T-helper 2 cell treated with Interferon-gamma antibody and Interleukin-4, amounts not matched to agents 5 μg/mL and 100 μg/mL, for 36 hours (primary cell): ENCODE measurements around the gene FAM110D.

ENCODE experiments used
- DNase-seq: peaks from one replicate; pipeline ENCODE4 v3.0.0; 2021; ENCODE audit warnings: low spot score
- H3K27ac Mint-ChIP-seq: one replicate; pipeline ENCODE4 v1.8.0; 2021; ENCODE audit warnings: mild to moderate bottlenecking, mixed read lengths
- H3K27me3 Mint-ChIP-seq: one replicate; pipeline ENCODE4 v1.8.0; 2021; ENCODE audit warnings: low read depth, mixed read lengths
- H3K36me3 Mint-ChIP-seq: one replicate; pipeline ENCODE4 v1.8.0; 2021; ENCODE audit warnings: low read depth, mixed read lengths
- H3K4me1 Mint-ChIP-seq: one replicate; pipeline ENCODE4 v1.8.0; 2021; ENCODE audit warnings: low read depth, mixed read lengths
- H3K4me3 Mint-ChIP-seq: one replicate; pipeline ENCODE4 v1.8.0; 2022; ENCODE audit warnings: mild to moderate bottlenecking, moderate library complexity, mixed read lengths
- H3K9me3 Mint-ChIP-seq: one replicate; pipeline ENCODE4 v1.8.0; 2021; ENCODE audit warnings: mixed read lengths

FAM110D gene

DNA sequence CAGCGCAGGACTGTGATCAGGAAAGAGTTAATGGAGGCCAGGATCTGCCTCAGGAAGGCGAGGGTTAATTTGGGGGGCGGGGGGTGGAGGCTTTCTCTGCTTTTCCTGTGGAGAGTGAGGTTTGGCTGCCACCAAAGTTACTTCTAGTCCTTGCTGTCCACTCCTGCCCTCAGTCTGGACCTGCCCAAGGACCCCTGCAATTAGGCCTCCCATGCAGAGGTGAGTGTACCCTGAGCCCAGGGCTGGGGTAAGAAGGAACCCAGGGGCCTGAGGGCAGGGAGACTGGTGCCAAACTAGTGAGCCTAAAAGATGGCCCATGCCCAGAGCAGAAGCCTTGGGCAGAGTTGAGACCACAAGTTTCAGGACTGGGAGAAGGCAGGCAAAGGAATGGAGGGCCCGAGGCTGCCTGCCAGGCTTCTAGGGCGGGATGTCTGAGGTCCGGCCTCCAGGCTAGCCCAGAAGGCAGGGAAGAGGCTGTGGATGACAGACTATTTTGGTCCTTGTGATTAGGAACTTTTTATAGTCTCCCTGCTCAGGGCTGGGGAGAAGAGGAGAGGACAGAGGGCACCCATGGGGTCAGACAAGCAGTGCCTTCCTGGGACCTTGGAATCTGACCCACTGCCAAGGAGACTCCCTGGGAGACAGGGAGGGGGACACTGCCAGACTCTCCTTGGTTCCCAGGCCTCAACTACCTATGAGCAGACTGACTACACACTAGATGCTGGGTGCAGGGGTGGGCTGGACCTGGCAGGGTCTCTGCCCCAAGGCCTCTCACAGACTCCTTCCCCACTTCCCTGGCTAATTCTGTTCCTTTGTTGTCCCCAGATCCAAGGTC is at the start of gene FAM110D:
Gene FAM110D (plus strand): TSS at position 172 of the 835 bp plus-strand sequence. CDS start 2,213 bp downstream, outside the sequence.
- no peak for DNase-seq
- peaks cover 64% of the 10 kb centered on the region for H3K27me3 Mint-ChIP-seq
- peaks cover 8% of the 10 kb centered on the region for H3K4me1 Mint-ChIP-seq
- H3K4me3 Mint-ChIP-seq = no peak within 1 kb of the TSS
- no peaks in the 10 kb centered on the region for H3K9me3 Mint-ChIP-seq
- no peak within 1 kb of the TSS for H3K27ac Mint-ChIP-seq
- H3K36me3 Mint-ChIP-seq = no peaks in the 10 kb centered on the region

- H3K27me3 Mint-ChIP-seq = no peaks in the 10 kb centered on the region
- H3K27ac Mint-ChIP-seq = peak overlapping the region; percentile 91
- no peaks in the 10 kb centered on the region for H3K9me3 Mint-ChIP-seq
- peaks cover 35% of the 10 kb centered on the region for H3K4me1 Mint-ChIP-seq
- H3K4me3 Mint-ChIP-seq = peak overlapping the region; percentile 95
- no peak for DNase-seq
- H3K36me3 Mint-ChIP-seq = peaks cover 13% of the 10 kb centered on the region
Measured at GRCh38 chr1:26109229-26110164, 49.4 kb upstream of the FAM110D start.

- Mint-ChIP-seq H3K36me3 (peaks cover 22% of the 10 kb centered on the region), H3K4me1 (peaks cover 30% of the 10 kb centered on the region), H3K27me3 (no peaks in the 10 kb centered on the region), H3K4me3 (peak overlapping the region; percentile 95), H3K27ac (peak overlapping the region; percentile 91), H3K9me3 (no peaks in the 10 kb centered on the region)
- DNase-seq = peak; percentile 77
Measured at GRCh38 chr1:26110731-26111529, 47.9 kb upstream of the FAM110D start.

- no peaks in the 10 kb centered on the region for H3K9me3 Mint-ChIP-seq
- no peaks in the 10 kb centered on the region for H3K27me3 Mint-ChIP-seq
- DNase-seq = peak; percentile 92
- peak within 1 kb of the TSS; percentile 97 for H3K4me3 Mint-ChIP-seq
- peak within 1 kb of the TSS; percentile 94 for H3K27ac Mint-ChIP-seq
- H3K36me3 Mint-ChIP-seq = peaks cover 25% of the 10 kb centered on the region
- H3K4me1 Mint-ChIP-seq = peaks cover 30% of the 10 kb centered on the region
Measured at GRCh38 chr1:26111530-26112406, 47.1 kb upstream of the FAM110D start, which contains the start of gene PDIK1L. Gene PDIK1L, plus strand, starts transcription at chr1:26111824. Its CDS starts 2,485 bp downstream, at chr1:26114309.

- Mint-ChIP-seq H3K4me1 (peaks cover 30% of the 10 kb centered on the region), H3K27me3 (no peaks in the 10 kb centered on the region), H3K36me3 (peaks cover 27% of the 10 kb centered on the region), H3K27ac (peak overlapping the region; percentile 93), H3K4me3 (peak overlapping the region; percentile 97), H3K9me3 (no peaks in the 10 kb centered on the region)
- peak; percentile 13 for DNase-seq
Measured at GRCh38 chr1:26112407-26112775, 46.5 kb upstream of the FAM110D start.

DNA sequence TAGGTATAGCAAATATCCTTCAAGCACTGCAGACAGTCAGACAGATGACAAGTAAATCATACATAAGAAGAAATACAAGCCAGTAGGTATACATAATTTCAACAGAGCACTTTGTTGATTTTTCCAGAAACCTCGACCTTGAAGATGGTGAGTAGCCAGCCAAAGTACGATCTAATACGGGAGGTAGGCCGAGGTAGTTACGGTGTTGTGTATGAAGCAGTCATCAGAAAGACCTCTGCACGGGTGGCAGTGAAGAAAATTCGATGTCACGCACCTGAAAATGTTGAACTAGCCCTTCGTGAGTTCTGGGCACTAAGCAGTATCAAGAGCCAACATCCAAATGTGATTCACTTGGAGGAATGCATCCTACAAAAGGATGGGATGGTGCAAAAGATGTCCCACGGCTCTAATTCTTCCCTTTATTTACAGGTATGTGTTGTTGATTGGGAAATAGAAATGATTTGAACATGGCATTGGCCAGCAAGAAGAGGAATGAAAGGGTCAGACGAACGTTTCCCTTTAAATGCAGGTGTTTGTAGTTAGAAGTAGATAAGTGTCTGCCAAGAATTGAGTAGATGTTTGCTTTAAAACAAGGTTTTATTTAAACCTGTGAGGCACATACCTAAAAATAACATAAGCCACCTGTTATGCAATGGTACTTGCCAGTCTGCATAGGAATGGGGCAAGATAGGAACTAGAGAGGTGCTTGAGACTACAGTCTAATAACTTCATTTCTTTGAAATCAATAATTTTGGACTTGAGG is 44.5 kb upstream of the FAM110D start:
- H3K4me1 Mint-ChIP-seq = peaks cover 40% of the 10 kb centered on the region
- peaks cover 42% of the 10 kb centered on the region for H3K36me3 Mint-ChIP-seq
- H3K9me3 Mint-ChIP-seq = no peaks in the 10 kb centered on the region
- peak overlapping the region; percentile 17 for H3K4me3 Mint-ChIP-seq
- no peak overlapping the region for H3K27ac Mint-ChIP-seq
- DNase-seq = no peak
- no peaks in the 10 kb centered on the region for H3K27me3 Mint-ChIP-seq

DNA sequence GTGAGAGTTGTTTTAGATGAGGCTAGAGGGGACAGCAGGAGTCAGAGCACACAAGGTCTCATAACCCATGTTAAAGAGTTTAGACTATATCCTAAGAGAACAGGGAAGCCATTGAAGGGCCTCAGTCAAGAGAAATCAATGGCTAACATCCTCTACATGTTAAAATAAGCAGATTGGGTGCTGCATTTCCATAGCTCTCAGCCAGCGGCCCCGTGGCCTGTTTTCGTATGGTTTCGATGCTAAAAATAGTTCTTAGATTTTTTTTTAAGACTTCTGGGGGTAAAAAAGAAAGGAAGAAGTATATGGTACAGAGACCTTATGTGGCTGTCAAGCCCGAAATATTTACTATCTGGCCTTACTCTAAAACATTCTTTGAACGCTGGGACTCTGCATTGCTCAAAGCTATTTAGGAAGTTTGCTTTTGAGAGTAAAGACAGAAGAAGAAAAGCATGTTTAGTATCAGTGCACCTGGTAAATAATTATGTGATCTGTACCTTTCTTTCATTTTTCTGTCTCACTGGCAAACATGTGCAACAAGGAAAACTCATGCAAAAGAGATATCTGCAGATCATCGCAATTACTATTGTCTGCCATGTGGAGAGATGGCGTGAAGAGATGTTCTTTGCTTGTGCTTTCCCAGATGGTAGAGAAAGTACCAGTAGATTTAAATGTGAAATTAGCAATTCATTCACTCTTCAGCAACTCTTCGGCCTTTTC is 38.8 kb upstream of the FAM110D start:
- Mint-ChIP-seq H3K4me3 (peak overlapping the region; percentile 47), H3K27ac (peak overlapping the region; percentile 63), H3K27me3 (no peaks in the 10 kb centered on the region), H3K4me1 (peaks cover 50% of the 10 kb centered on the region), H3K9me3 (no peaks in the 10 kb centered on the region), H3K36me3 (peaks cover 60% of the 10 kb centered on the region)
- no peak for DNase-seq

- DNase-seq = no peak
- peaks cover 61% of the 10 kb centered on the region for H3K4me1 Mint-ChIP-seq
- H3K36me3 Mint-ChIP-seq = peaks cover 60% of the 10 kb centered on the region
- H3K27me3 Mint-ChIP-seq = no peaks in the 10 kb centered on the region
- no peak overlapping the region for H3K4me3 Mint-ChIP-seq
- peak overlapping the region; percentile 57 for H3K27ac Mint-ChIP-seq
- H3K9me3 Mint-ChIP-seq = no peaks in the 10 kb centered on the region
Measured at GRCh38 chr1:26121854-26122773, 36.8 kb upstream of the FAM110D start.

DNA sequence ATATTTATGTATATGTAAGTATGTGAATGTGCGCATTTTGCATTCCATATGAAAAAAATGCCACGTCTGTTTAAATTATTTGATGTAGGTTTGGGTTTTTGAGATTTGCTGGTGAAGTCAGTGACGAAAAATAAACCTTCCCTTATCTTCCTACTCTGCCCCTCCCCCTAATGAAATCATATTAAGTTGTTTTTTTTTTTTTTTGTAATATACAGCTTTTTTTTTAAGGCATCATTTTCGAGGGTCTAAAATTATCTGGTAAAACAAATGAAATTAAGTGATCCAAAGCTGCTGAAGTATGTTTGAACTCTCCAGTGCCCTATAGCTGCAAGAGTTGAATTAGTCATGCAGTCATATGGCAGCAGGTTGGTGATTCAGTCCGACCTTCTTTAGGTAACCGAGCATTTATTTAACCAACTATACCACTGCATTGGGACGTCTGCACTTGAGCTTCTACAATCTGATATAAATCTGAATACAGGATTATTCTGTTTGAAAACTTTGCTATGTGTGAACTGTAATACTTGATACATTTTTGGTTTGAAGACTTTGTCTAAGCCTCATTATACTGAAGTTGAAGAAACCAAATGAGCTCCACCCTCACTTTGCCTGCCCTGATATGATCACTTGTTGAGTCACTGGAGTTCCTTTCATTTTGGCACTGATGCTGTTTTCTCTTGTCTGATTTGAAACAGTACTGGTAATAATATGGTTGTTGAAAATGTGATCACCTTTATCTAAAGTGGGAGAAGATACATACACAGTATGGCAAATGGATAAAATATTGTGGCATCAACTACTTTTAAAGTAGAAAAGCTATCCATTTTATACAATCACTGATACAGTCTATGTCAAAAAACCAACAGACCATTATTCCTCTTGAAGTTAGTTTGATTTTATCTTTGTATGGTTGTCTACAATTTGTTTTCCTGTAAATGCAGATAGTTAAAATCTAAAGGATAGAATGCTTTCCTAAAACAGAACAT is 35.6 kb upstream of the FAM110D start:
- H3K27me3 Mint-ChIP-seq = no peaks in the 10 kb centered on the region
- no peaks in the 10 kb centered on the region for H3K9me3 Mint-ChIP-seq
- peak overlapping the region; percentile 85 for H3K4me3 Mint-ChIP-seq
- peaks cover 59% of the 10 kb centered on the region for H3K36me3 Mint-ChIP-seq
- H3K4me1 Mint-ChIP-seq = peaks cover 71% of the 10 kb centered on the region
- H3K27ac Mint-ChIP-seq = peak overlapping the region; percentile 86
- DNase-seq = peak; percentile 29
